ENCODE results near the gene ZBTB40.

GRCh38 chr1:22525211-22525610 lies 73.6 kb downstream of the ZBTB40 start:
- TF ChIP-seq CTCF (IDR thresholded peaks at IDR 0.05; ENCODE audit: insufficient read depth, low read depth, low read length) (no peak), EZH2 (IDR thresholded peaks at IDR 0.05; ENCODE audit: insufficient read depth, low read length) (no peak)

Data from astrocyte (in vitro differentiated cells and primary cell).